LNCAP (cell line): Measurements from ENCODE around the gene DGCR2.

Source experiments
- CTCF ChIP-seq: fragments of 450-650 bp; IDR thresholded peaks from 2 replicates; pipeline ENCODE4 v1.5.1; 2017; ENCODE audit warnings: mild to moderate bottlenecking

The DGCR2 gene

DNA sequence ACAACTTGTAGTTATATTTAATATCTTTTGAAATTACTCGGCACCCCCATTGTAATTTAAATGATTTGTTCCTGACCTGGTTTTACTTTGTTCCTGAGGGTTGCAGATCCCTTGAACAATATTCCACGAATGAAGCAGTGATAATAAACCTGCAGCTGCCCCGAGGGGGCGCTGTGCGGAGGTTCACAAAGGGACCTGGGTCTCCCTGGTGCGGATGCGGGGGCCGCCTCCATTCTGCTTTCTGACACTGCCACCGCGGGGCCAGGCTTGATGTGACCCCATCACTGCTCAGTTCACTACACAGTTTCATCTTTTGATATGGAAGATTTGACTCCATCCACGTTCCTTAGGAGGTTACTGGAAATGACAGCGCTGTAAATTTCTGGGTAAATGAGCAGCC is 123.2 kb downstream of the DGCR2 start:
- TF ChIP-seq CTCF: no peak

DNA sequence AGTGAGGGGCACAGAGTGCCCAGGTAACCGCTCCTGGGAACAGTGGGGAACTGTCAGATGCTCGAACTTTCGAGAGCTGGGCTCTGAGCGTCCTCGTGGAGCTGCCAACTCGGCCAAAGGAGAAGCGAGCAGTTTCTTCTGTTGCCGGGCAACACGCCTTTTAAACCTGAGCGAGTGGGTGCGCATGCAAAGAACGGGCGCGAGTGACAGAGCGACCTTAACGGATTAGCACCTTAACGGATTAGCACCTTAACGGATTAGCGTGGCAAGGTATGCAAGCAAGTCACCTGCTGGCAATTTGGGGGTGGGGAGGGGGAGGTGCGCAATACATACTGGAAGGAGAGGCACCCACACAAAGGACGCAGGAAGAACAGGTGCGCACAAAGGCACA is 124.3 kb downstream of the DGCR2 start:
- TF ChIP-seq CTCF: no peak

DNA sequence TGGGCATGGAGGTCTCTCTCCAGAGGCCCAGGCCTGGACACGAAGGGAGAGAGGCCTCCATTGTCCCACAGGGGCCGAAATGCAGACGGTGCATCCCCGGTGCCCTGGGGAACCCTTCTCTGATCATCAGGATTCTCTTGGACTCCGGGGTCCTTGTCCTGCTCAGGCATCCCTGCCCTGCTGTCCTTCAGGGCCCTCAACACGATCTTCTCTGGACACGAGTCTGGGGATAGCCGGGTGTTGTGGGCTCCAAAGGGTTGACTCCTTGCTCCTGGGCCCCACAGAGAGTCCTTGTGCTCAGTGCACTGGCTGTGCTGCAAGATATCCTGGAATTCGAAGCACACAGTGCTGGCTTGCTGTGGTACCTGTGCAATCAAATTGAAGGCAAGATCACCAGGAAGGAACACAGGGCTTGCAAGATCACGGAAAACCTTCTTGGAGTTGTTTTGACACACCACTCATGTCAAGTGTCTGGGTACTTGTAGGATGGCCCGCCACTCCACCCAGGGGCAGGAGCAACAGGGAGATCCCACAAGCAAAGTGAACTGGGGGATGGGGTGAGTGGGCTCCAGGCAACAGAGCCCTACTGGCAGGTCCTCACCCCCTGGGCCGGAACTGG is 124.8 kb downstream of the DGCR2 start:
- TF ChIP-seq CTCF: no peak

DNA sequence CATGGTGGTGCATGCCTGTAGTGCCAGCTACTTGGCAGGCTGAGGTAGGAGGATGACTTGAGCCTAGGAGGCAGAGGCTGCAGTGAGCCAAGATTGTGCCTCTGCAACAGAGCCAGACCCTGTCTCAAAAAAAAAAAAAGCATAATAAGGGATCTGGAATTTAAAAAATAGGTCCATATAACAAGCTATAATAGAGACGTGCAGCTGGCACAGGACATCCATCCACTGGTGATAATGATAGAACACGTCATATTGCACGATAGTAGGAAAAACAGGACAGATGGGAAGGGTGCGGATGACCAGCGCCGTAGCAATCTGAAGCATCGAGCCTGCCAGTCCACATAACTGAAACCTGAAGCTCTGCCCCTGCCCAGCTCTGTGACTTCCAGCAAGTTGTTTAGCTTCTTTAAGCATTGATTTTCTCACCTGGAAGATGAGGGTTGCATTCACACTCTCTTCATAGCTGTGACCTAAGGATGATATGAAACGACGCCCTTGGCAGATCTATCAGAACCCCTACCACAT is 125.8 kb downstream of the DGCR2 start:
- TF ChIP-seq CTCF: no peak

- no peak for TF ChIP-seq CTCF
These were observed 126.9 kb downstream of the DGCR2 start for GRCh38 chr22:18995327-18995711.

- TF ChIP-seq CTCF: no peak
These were observed 127.4 kb downstream of the DGCR2 start for GRCh38 chr22:18994701-18995326.

- no peak for TF ChIP-seq CTCF
These were observed 128.2 kb downstream of the DGCR2 start for GRCh38 chr22:18994056-18994455.
